ENCODE data around the gene CC2D2A. TPM values are rescaled to one million over a fixed set of nuclear protein-coding genes. Genes with fewer than 3 reads are reported as not detected.
"Not testable (repeated sequence)": the region's sequence is repeated elsewhere in the genome, so short reads cannot be mapped to it uniquely, and the experiment has no call there.

CC2D2A gene
- total RNA-seq, 1 donor from 2014 or later: 14.0 TPM

DNA sequence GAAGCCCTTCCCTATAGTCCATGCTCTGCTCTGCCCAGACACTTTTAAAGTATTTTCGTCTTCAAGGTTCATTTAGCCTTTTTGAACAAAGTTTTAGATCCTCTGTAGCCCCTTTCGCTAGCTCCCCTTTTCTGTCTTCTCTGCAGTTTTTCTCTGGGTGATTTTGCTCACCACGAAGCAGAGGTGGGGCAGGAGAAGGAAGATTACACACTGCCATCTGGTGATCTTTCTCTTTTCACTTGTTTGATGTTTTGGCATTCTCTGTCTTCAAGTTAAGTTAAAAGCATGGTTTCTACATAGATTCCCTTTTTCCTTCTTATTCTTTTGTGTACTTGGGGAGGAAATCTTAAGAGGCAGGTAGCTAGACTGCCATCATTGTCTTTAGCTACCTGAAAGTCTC, 43.9 kb downstream of the CC2D2A start:
- Histone ChIP-seq H3K9me3 (ENCODE audit: insufficient read depth, low read depth, low read length) (peaks cover 3% of the 10 kb centered on the region), H3K27me3 (ENCODE audit: insufficient read depth, low read length) (no peaks in the 10 kb centered on the region), H3K36me3 (ENCODE audit: insufficient read depth, low read length) (peaks cover 5% of the 10 kb centered on the region), H3K79me2 (ENCODE audit: insufficient read depth, low read length) (no peaks in the 10 kb centered on the region), H3K4me3 (ENCODE audit: insufficient read depth, low read depth, low read length) (no peak overlapping the region), H3K4me1 (ENCODE audit: insufficient read depth, low read length) (peaks cover 4% of the 10 kb centered on the region), H3K27ac (ENCODE audit: low read depth, low read length) (no peak overlapping the region), H3K4me2 (ENCODE audit: low read length) (no peak overlapping the region), H3K9ac (ENCODE audit: low read length) (no peak overlapping the region), H4K20me1 (ENCODE audit: insufficient read depth, low read length) (no peaks in the 10 kb centered on the region), H2AFZ (ENCODE audit: low read depth, low read length) (no peak overlapping the region)
- Mint-ChIP-seq H3K4me3 (ENCODE audit: unreplicated experiment) (no peak overlapping the region), H3K27ac (ENCODE audit: unreplicated experiment) (no peak overlapping the region), H3K9me3 (ENCODE audit: unreplicated experiment) (peaks cover 6% of the 10 kb centered on the region), H3K27me3 (ENCODE audit: low read depth, unreplicated experiment) (no peaks in the 10 kb centered on the region), H3K36me3 (ENCODE audit: low read depth, unreplicated experiment) (peaks cover 29% of the 10 kb centered on the region), H3K4me1 (ENCODE audit: low read depth, unreplicated experiment) (peaks cover 8% of the 10 kb centered on the region)
- TF ChIP-seq EZH2 (IDR thresholded peaks at IDR 0.05; ENCODE audit: insufficient read depth, low read length): no peak
- TF ChIP-seq, protein P1, sequence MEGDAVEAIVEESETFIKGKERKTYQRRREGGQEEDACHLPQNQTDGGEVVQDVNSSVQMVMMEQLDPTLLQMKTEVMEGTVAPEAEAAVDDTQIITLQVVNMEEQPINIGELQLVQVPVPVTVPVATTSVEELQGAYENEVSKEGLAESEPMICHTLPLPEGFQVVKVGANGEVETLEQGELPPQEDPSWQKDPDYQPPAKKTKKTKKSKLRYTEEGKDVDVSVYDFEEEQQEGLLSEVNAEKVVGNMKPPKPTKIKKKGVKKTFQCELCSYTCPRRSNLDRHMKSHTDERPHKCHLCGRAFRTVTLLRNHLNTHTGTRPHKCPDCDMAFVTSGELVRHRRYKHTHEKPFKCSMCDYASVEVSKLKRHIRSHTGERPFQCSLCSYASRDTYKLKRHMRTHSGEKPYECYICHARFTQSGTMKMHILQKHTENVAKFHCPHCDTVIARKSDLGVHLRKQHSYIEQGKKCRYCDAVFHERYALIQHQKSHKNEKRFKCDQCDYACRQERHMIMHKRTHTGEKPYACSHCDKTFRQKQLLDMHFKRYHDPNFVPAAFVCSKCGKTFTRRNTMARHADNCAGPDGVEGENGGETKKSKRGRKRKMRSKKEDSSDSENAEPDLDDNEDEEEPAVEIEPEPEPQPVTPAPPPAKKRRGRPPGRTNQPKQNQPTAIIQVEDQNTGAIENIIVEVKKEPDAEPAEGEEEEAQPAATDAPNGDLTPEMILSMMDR (IDR thresholded peaks at IDR 0.05; ENCODE audit: insufficient read depth, low read depth, low read length): no peak
- DNase-seq (ENCODE audit: low read depth): no peak
- no peak for FAIRE-seq

DNA sequence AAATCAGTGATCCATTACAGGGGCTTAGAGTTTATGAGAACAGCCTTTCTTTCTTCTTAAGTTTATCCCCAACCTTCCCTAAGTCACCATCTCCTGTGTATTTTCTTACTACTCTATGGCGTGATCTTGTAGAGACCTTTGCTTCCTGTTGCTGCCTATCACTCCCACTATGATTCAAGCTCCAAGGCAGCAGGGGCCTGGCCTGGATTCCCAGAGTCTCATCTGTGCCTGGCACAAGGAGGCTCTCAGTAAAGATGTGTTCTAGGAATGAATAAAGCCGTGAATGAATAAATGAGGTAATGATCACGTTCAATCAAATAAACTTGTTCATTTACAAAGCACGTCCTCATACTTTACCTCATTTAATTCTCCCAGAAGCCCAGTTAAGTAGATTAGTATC, 45.4 kb downstream of the CC2D2A start:
- H3K4me2 ChIP-seq (ENCODE audit: low read length): no peak overlapping the region
- peak overlapping the region; percentile 11 for H3K27ac ChIP-seq (ENCODE audit: low read depth, low read length)
- FAIRE-seq (no peak), DNase-seq (ENCODE audit: low read depth) (no peak)
- peaks cover 3% of the 10 kb centered on the region for H3K9me3 ChIP-seq (ENCODE audit: insufficient read depth, low read depth, low read length)
- Mint-ChIP-seq H3K4me1 (ENCODE audit: low read depth, unreplicated experiment) (peaks cover 8% of the 10 kb centered on the region), H3K4me3 (ENCODE audit: unreplicated experiment) (no peak overlapping the region), H3K27ac (ENCODE audit: unreplicated experiment) (peak overlapping the region; percentile 4), H3K36me3 (ENCODE audit: low read depth, unreplicated experiment) (peaks cover 29% of the 10 kb centered on the region), H3K9me3 (ENCODE audit: unreplicated experiment) (peaks cover 13% of the 10 kb centered on the region), H3K27me3 (ENCODE audit: low read depth, unreplicated experiment) (no peaks in the 10 kb centered on the region)
- peaks cover 5% of the 10 kb centered on the region for H3K36me3 ChIP-seq (ENCODE audit: insufficient read depth, low read length)
- H3K4me3 ChIP-seq (ENCODE audit: insufficient read depth, low read depth, low read length): no peak overlapping the region
- H4K20me1 ChIP-seq (ENCODE audit: insufficient read depth, low read length): no peaks in the 10 kb centered on the region
- no peak overlapping the region for H3K9ac ChIP-seq (ENCODE audit: low read length)
- H3K4me1 ChIP-seq (ENCODE audit: insufficient read depth, low read length): peaks cover 4% of the 10 kb centered on the region
- H2AFZ ChIP-seq (ENCODE audit: low read depth, low read length): no peak overlapping the region
- no peaks in the 10 kb centered on the region for H3K79me2 ChIP-seq (ENCODE audit: insufficient read depth, low read length)
- H3K27me3 ChIP-seq (ENCODE audit: insufficient read depth, low read length): no peaks in the 10 kb centered on the region
- no peak for TF ChIP-seq EZH2 (IDR thresholded peaks at IDR 0.05; ENCODE audit: insufficient read depth, low read length)
- TF ChIP-seq, protein P1 (IDR thresholded peaks at IDR 0.05; ENCODE audit: insufficient read depth, low read depth, low read length): no peak

GRCh38 chr4:15516494-15516893, 46.8 kb downstream of the CC2D2A start:
- Histone ChIP-seq H3K79me2 (ENCODE audit: insufficient read depth, low read length) (no peaks in the 10 kb centered on the region), H3K4me2 (ENCODE audit: low read length) (no peak overlapping the region), H3K36me3 (ENCODE audit: insufficient read depth, low read length) (peaks cover 5% of the 10 kb centered on the region), H3K9ac (ENCODE audit: low read length) (no peak overlapping the region), H4K20me1 (ENCODE audit: insufficient read depth, low read length) (no peaks in the 10 kb centered on the region), H3K4me3 (ENCODE audit: insufficient read depth, low read depth, low read length) (no peak overlapping the region), H3K4me1 (ENCODE audit: insufficient read depth, low read length) (peaks cover 4% of the 10 kb centered on the region), H3K9me3 (ENCODE audit: insufficient read depth, low read depth, low read length) (peaks cover 3% of the 10 kb centered on the region), H2AFZ (ENCODE audit: low read depth, low read length) (no peak overlapping the region), H3K27ac (ENCODE audit: low read depth, low read length) (no peak overlapping the region), H3K27me3 (ENCODE audit: insufficient read depth, low read length) (no peaks in the 10 kb centered on the region)
- H3K4me1 Mint-ChIP-seq (ENCODE audit: low read depth, unreplicated experiment): peaks cover 11% of the 10 kb centered on the region
- no peak for DNase-seq (ENCODE audit: low read depth)
- TF ChIP-seq EZH2 (IDR thresholded peaks at IDR 0.05; ENCODE audit: insufficient read depth, low read length): no peak
- TF ChIP-seq, protein P1 (IDR thresholded peaks at IDR 0.05; ENCODE audit: insufficient read depth, low read depth, low read length): no peak
- H3K27ac Mint-ChIP-seq (ENCODE audit: unreplicated experiment): no peak overlapping the region
- H3K4me3 Mint-ChIP-seq (ENCODE audit: unreplicated experiment): no peak overlapping the region
- no peak for FAIRE-seq
- H3K27me3 Mint-ChIP-seq (ENCODE audit: low read depth, unreplicated experiment): no peaks in the 10 kb centered on the region
- peaks cover 13% of the 10 kb centered on the region for H3K9me3 Mint-ChIP-seq (ENCODE audit: unreplicated experiment)
- peaks cover 27% of the 10 kb centered on the region for H3K36me3 Mint-ChIP-seq (ENCODE audit: low read depth, unreplicated experiment)

DNA sequence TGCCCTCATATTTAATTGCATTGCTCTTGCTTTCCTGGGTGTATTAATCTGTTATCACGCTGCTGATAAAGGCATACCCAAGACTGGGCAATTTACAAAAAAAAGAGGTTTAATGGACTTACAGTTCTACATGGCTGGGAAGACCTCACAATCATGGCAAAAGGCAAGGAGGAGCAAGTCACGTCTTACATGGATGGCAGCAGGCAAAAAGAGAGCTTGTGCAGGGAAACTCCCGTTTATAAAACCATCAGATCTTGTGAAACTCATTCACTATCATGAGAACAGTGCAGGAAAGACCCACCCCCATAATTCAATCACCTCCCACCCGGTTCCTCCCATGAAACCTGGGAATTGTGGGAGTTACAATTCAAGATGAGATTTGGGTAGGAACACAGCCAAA, 48.0 kb downstream of the CC2D2A start:
- H3K9me3 ChIP-seq (ENCODE audit: insufficient read depth, low read depth, low read length); H3K4me2 ChIP-seq (ENCODE audit: low read length); H3K79me2 ChIP-seq (ENCODE audit: insufficient read depth, low read length); H3K27ac ChIP-seq (ENCODE audit: low read depth, low read length); H3K36me3 ChIP-seq (ENCODE audit: insufficient read depth, low read length); FAIRE-seq; H3K4me3 ChIP-seq (ENCODE audit: insufficient read depth, low read depth, low read length); H3K4me1 ChIP-seq (ENCODE audit: insufficient read depth, low read length); H3K27me3 Mint-ChIP-seq (ENCODE audit: low read depth, unreplicated experiment); H3K9ac ChIP-seq (ENCODE audit: low read length); H3K27ac Mint-ChIP-seq (ENCODE audit: unreplicated experiment); H3K27me3 ChIP-seq (ENCODE audit: insufficient read depth, low read length); H3K4me3 Mint-ChIP-seq (ENCODE audit: unreplicated experiment); H2AFZ ChIP-seq (ENCODE audit: low read depth, low read length); DNase-seq (ENCODE audit: low read depth); H4K20me1 ChIP-seq (ENCODE audit: insufficient read depth, low read length): not testable (repeated sequence)
- Mint-ChIP-seq H3K36me3 (ENCODE audit: low read depth, unreplicated experiment) (peaks cover 25% of the 10 kb centered on the region), H3K4me1 (ENCODE audit: low read depth, unreplicated experiment) (peaks cover 11% of the 10 kb centered on the region), H3K9me3 (ENCODE audit: unreplicated experiment) (peaks cover 13% of the 10 kb centered on the region)

Measured in astrocyte (in vitro differentiated cells and primary cell).